Measurements from ENCODE around the gene LBX1.

LBX1 gene

GRCh38 chr10:101224910-101225823 is 4.1 kb downstream of the LBX1 start:
- DNase-seq, result no peak

GRCh38 chr10:101224060-101224909 is 5.0 kb downstream of the LBX1 start:
- no peak for DNase-seq

GRCh38 chr10:101223274-101224059 is 5.8 kb downstream of the LBX1 start:
- DNase-seq, result no peak

GRCh38 chr10:101222683-101223273 is 6.5 kb downstream of the LBX1 start:
- no peak for DNase-seq

GRCh38 chr10:101221963-101222531 is 7.2 kb downstream of the LBX1 start:
- DNase-seq, result no peak

GRCh38 chr10:101221549-101221948 is 7.7 kb downstream of the LBX1 start:
- no peak for DNase-seq

GRCh38 chr10:101219946-101220451 is 9.3 kb downstream of the LBX1 start:
- no peak for DNase-seq

- no peak for DNase-seq
Observed at GRCh38 chr10:101219139-101219945, 9.9 kb downstream of the LBX1 start.

GRCh38 chr10:101218351-101219138 is 10.7 kb downstream of the LBX1 start:
- no peak for DNase-seq

GRCh38 chr10:101217450-101218281 is 11.6 kb downstream of the LBX1 start:
- no peak for DNase-seq

GRCh38 chr10:101217044-101217425 is 12.2 kb downstream of the LBX1 start:
- no peak for DNase-seq

- no peak for DNase-seq
Observed at GRCh38 chr10:101216207-101217043, 12.8 kb downstream of the LBX1 start.

GRCh38 chr10:101215397-101216206 is 13.7 kb downstream of the LBX1 start:
- no peak for DNase-seq

GRCh38 chr10:101214446-101215396 is 14.5 kb downstream of the LBX1 start:
- DNase-seq, result peak; percentile 75

GRCh38 chr10:101208543-101208942 is 20.7 kb downstream of the LBX1 start:
- DNase-seq, result no peak

- DNase-seq, result no peak
Observed at GRCh38 chr10:101207026-101207425, 22.2 kb downstream of the LBX1 start.
